WERI-Rb-1 (cell line): ENCODE results near the gene HPGDS.

Source experiments
- DNase-seq: peaks from one replicate; pipeline ENCODE4 v3.0.0-alpha.2; 2020
- H3K27ac ChIP-seq: fragments of 250-450 bp; sonication (Bioruptor Pico); 2 replicates; pipeline ENCODE4 v1.5.1; 2020; ENCODE audit warnings: mild to moderate bottlenecking, moderate library complexity
- H3K27me3 ChIP-seq: fragments of 250-450 bp; sonication (Bioruptor Pico); 2 replicates; pipeline ENCODE4 v1.5.1; 2021; ENCODE audit warnings: mild to moderate bottlenecking, low read depth, moderate library complexity; ENCODE audit not compliant: insufficient read depth, severe bottlenecking
- H3K36me3 ChIP-seq: fragments of 250-450 bp; sonication (Bioruptor Pico); 2 replicates; pipeline ENCODE4 v1.5.1; 2020; ENCODE audit warnings: mild to moderate bottlenecking, moderate library complexity
- H3K4me3 ChIP-seq: 2 replicates; pipeline ENCODE4 v1.5.1; 2011; ENCODE audit warnings: low read depth, mild to moderate bottlenecking, control low read depth, low read length
- H3K9me3 ChIP-seq: fragments of 250-450 bp; sonication (Bioruptor Pico); 2 replicates; pipeline ENCODE4 v1.5.1; 2021; ENCODE audit warnings: mild to moderate bottlenecking, moderate library complexity; ENCODE audit not compliant: severe bottlenecking
- TF ChIP-seq, protein P1 (sequence below): IDR thresholded peaks from 2 replicates; pipeline ENCODE4 v1.5.1; 2011; ENCODE audit warnings: low read depth, mild to moderate bottlenecking, control low read depth, inconsistent platforms, low read length

HPGDS gene

GRCh38 chr4:94370533-94371254 lies 28.1 kb upstream of the HPGDS start:
- TF ChIP-seq, protein P1, sequence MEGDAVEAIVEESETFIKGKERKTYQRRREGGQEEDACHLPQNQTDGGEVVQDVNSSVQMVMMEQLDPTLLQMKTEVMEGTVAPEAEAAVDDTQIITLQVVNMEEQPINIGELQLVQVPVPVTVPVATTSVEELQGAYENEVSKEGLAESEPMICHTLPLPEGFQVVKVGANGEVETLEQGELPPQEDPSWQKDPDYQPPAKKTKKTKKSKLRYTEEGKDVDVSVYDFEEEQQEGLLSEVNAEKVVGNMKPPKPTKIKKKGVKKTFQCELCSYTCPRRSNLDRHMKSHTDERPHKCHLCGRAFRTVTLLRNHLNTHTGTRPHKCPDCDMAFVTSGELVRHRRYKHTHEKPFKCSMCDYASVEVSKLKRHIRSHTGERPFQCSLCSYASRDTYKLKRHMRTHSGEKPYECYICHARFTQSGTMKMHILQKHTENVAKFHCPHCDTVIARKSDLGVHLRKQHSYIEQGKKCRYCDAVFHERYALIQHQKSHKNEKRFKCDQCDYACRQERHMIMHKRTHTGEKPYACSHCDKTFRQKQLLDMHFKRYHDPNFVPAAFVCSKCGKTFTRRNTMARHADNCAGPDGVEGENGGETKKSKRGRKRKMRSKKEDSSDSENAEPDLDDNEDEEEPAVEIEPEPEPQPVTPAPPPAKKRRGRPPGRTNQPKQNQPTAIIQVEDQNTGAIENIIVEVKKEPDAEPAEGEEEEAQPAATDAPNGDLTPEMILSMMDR, result no peak
- Histone ChIP-seq H3K27ac (no peak overlapping the region), H3K4me3 (no peak overlapping the region), H3K36me3 (no peaks in the 10 kb centered on the region), H3K27me3 (no peaks in the 10 kb centered on the region), H3K9me3 (no peaks in the 10 kb centered on the region)
- no peak for DNase-seq

DNA sequence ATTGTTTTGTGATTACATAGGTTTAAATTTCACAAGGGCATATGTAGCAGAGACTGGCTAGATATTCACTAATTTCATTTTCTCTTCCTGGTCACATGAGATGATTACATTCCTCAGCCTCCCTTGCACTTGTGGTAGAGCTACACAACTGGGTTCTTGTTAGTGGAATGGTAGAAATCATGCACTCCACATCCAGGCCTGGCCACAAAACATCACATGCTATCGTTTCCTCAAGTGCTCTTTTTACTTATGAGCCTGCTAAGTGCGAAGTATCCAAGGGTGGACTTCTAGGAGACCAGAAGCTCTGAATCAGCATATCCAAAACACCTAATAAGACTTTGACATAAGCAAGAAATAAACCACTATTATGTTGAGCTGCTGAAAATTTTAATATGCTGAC lies 26.4 kb upstream of the HPGDS start:
- Histone ChIP-seq H3K4me3 (no peak overlapping the region), H3K9me3 (no peaks in the 10 kb centered on the region), H3K27ac (no peak overlapping the region), H3K36me3 (no peaks in the 10 kb centered on the region), H3K27me3 (no peaks in the 10 kb centered on the region)
- TF ChIP-seq, protein P1, result no peak
- DNase-seq, result no peak

DNA sequence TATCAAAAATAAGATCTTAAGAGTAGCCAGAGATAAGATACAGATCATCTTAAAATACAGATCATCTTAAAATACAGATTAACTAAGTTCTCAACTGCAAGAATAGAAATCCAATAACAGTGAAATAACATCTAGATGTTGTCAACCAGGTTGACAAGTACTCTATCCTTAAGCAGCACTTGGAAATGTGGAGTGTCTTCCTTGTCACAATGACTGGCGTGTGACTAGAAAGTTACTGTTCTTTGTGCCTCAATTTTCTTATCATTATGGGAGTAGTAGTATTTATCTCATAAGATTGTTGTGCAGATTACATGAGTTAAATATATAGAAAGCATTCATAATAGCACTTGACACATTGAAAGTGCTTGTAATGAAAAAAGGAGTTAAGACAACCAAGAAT lies 25.8 kb upstream of the HPGDS start:
- TF ChIP-seq, protein P1, result no peak

GRCh38 chr4:94365304-94365703 lies 22.7 kb upstream of the HPGDS start:
- DNase-seq, result no peak
- TF ChIP-seq, protein P1, result no peak
- Histone ChIP-seq H3K4me3 (no peak overlapping the region), H3K27ac (no peak overlapping the region), H3K36me3 (no peaks in the 10 kb centered on the region), H3K27me3 (no peaks in the 10 kb centered on the region), H3K9me3 (no peaks in the 10 kb centered on the region)

More for the DNA sequence above, 25.8 kb upstream of the HPGDS start:
- H3K4me3 ChIP-seq, result no peak overlapping the region
- no peaks in the 10 kb centered on the region for H3K27me3 ChIP-seq
- H3K36me3 ChIP-seq, result no peaks in the 10 kb centered on the region
- no peaks in the 10 kb centered on the region for H3K9me3 ChIP-seq
- no peak for DNase-seq
- H3K27ac ChIP-seq, result no peak overlapping the region

DNA sequence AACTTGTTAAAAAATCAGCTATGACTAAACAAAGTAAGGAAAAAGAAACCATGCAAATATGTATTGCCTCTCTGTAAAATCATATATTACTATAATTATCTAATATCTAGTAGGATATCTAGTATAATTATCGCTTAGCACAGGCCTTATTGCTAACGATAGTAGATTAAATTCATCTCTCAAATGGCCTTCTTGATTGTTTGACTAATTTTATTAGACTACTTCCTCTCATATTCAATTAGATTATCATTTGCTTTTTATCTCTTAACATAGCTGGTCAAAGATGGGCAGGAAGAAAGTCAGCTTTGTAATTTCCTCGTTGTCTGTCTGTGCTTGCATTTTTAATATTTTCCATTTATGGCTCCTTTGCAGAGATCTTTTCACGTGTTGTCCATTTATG lies 21.9 kb upstream of the HPGDS start:
- no peak for DNase-seq
- Histone ChIP-seq H3K27ac (no peak overlapping the region), H3K9me3 (no peaks in the 10 kb centered on the region), H3K27me3 (no peaks in the 10 kb centered on the region), H3K4me3 (no peak overlapping the region), H3K36me3 (no peaks in the 10 kb centered on the region)
- TF ChIP-seq, protein P1, result no peak

DNA sequence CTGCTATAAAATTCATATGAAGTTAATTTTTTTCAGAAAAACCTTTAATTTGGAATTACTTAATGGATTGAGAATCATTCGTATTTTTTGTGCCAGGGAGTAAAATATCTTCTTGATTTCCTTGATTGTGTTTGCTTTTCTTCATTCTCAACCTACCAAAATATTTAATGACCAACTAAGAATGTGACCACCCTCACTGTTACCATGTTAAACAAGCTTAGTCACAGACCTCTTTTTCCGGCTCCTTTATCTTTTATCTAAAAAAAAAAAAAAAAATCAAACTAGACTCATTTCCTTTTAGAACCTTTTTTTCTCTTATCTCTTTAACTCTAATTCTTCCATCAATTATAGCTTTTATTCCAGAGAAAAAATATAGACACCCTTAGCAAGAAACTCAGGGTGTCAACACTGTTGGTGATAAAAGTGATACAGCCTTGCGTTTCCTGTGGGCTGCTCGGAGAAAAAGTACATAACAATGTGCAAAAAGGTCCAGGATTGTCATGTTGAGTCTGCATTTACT lies 20.6 kb upstream of the HPGDS start:
- Histone ChIP-seq H3K27me3 (no peaks in the 10 kb centered on the region), H3K27ac (no peak overlapping the region), H3K9me3 (no peaks in the 10 kb centered on the region), H3K4me3 (no peak overlapping the region), H3K36me3 (no peaks in the 10 kb centered on the region)
- no peak for DNase-seq
- TF ChIP-seq, protein P1, result no peak
